Measurements from ENCODE around the gene ABCA13.

The ABCA13 gene

GRCh38 chr7:48263311-48263650 is 92.0 kb downstream of the ABCA13 start:
- Histone ChIP-seq H3K36me3 (ENCODE audit: control insufficient read depth, low read length) (no peaks in the 10 kb centered on the region), H3K79me2 (ENCODE audit: control insufficient read depth, low read length) (no peaks in the 10 kb centered on the region), H3K4me3 (ENCODE audit: low read length) (no peak overlapping the region), H3K9me2 (replicated peaks; ENCODE audit: control insufficient read depth, low read length) (no peaks in the 10 kb centered on the region), H3K27ac (ENCODE audit: low read depth, low read length) (no peak overlapping the region), H3K4me1 (ENCODE audit: control insufficient read depth, low read length) (no peaks in the 10 kb centered on the region), H3K27me3 (ENCODE audit: control insufficient read depth, low read length) (no peaks in the 10 kb centered on the region), H3K4me2 (ENCODE audit: low read length) (no peak overlapping the region), H3F3A (ENCODE audit: control insufficient read depth, insufficient read depth) (no peaks in the 10 kb centered on the region), H4K20me1 (ENCODE audit: control insufficient read depth, insufficient read depth, low read depth, low read length) (no peaks in the 10 kb centered on the region), H3K9me3 (ENCODE audit: control insufficient read depth, insufficient read depth, low read length) (no peaks in the 10 kb centered on the region)
- TF ChIP-seq CTCF (IDR thresholded peaks at IDR 0.05; ENCODE audit: low read depth, low read length, poor library complexity, severe bottlenecking): no peak
- no peak for TF ChIP-seq EZH2phosphoT487 (IDR thresholded peaks at IDR 0.05; ENCODE audit: borderline replicate concordance, low read length)

- H3K79me2 ChIP-seq (ENCODE audit: control insufficient read depth, low read length): no peaks in the 10 kb centered on the region
- H3K4me2 ChIP-seq (ENCODE audit: low read length): no peak overlapping the region
- no peaks in the 10 kb centered on the region for H3K27me3 ChIP-seq (ENCODE audit: control insufficient read depth, low read length)
- no peaks in the 10 kb centered on the region for H4K20me1 ChIP-seq (ENCODE audit: control insufficient read depth, insufficient read depth, low read depth, low read length)
- H3F3A ChIP-seq (ENCODE audit: control insufficient read depth, insufficient read depth): no peaks in the 10 kb centered on the region
- no peaks in the 10 kb centered on the region for H3K9me2 ChIP-seq (replicated peaks; ENCODE audit: control insufficient read depth, low read length)
- no peaks in the 10 kb centered on the region for H3K9me3 ChIP-seq (ENCODE audit: control insufficient read depth, insufficient read depth, low read length)
- no peak for TF ChIP-seq CTCF (IDR thresholded peaks at IDR 0.05; ENCODE audit: low read depth, low read length, poor library complexity, severe bottlenecking)
- TF ChIP-seq EZH2phosphoT487 (IDR thresholded peaks at IDR 0.05; ENCODE audit: borderline replicate concordance, low read length): no peak
- no peaks in the 10 kb centered on the region for H3K4me1 ChIP-seq (ENCODE audit: control insufficient read depth, low read length)
- no peaks in the 10 kb centered on the region for H3K36me3 ChIP-seq (ENCODE audit: control insufficient read depth, low read length)
- H3K4me3 ChIP-seq (ENCODE audit: low read length): no peak overlapping the region
- H3K27ac ChIP-seq (ENCODE audit: low read depth, low read length): no peak overlapping the region
Observed at GRCh38 chr7:48269066-48269465, 97.8 kb downstream of the ABCA13 start.

GRCh38 chr7:48274662-48275061 is 103.4 kb downstream of the ABCA13 start:
- H3K4me3 ChIP-seq (ENCODE audit: low read length): no peak overlapping the region
- H3F3A ChIP-seq (ENCODE audit: control insufficient read depth, insufficient read depth): no peaks in the 10 kb centered on the region
- no peaks in the 10 kb centered on the region for H3K36me3 ChIP-seq (ENCODE audit: control insufficient read depth, low read length)
- H3K4me1 ChIP-seq (ENCODE audit: control insufficient read depth, low read length): no peaks in the 10 kb centered on the region
- H3K27ac ChIP-seq (ENCODE audit: low read depth, low read length): no peak overlapping the region
- no peaks in the 10 kb centered on the region for H3K9me3 ChIP-seq (ENCODE audit: control insufficient read depth, insufficient read depth, low read length)
- no peaks in the 10 kb centered on the region for H3K79me2 ChIP-seq (ENCODE audit: control insufficient read depth, low read length)
- H3K27me3 ChIP-seq (ENCODE audit: control insufficient read depth, low read length): no peaks in the 10 kb centered on the region
- H3K4me2 ChIP-seq (ENCODE audit: low read length): no peak overlapping the region
- no peaks in the 10 kb centered on the region for H3K9me2 ChIP-seq (replicated peaks; ENCODE audit: control insufficient read depth, low read length)
- TF ChIP-seq CTCF (IDR thresholded peaks at IDR 0.05; ENCODE audit: low read depth, low read length, poor library complexity, severe bottlenecking): no peak
- TF ChIP-seq EZH2phosphoT487 (IDR thresholded peaks at IDR 0.05; ENCODE audit: borderline replicate concordance, low read length): no peak
- H4K20me1 ChIP-seq (ENCODE audit: control insufficient read depth, insufficient read depth, low read depth, low read length): no peaks in the 10 kb centered on the region

GRCh38 chr7:48279420-48279819 is 108.2 kb downstream of the ABCA13 start:
- no peak for TF ChIP-seq EZH2phosphoT487 (IDR thresholded peaks at IDR 0.05; ENCODE audit: borderline replicate concordance, low read length)
- no peak for TF ChIP-seq CTCF (IDR thresholded peaks at IDR 0.05; ENCODE audit: low read depth, low read length, poor library complexity, severe bottlenecking)
- Histone ChIP-seq H3K79me2 (ENCODE audit: control insufficient read depth, low read length) (no peaks in the 10 kb centered on the region), H3K36me3 (ENCODE audit: control insufficient read depth, low read length) (no peaks in the 10 kb centered on the region), H3K27me3 (ENCODE audit: control insufficient read depth, low read length) (0 out of 2 replicates have a peak, but pooled peaks cover 2% of the 10 kb centered on the region), H3F3A (ENCODE audit: control insufficient read depth, insufficient read depth) (no peaks in the 10 kb centered on the region), H3K4me1 (ENCODE audit: control insufficient read depth, low read length) (no peaks in the 10 kb centered on the region), H4K20me1 (ENCODE audit: control insufficient read depth, insufficient read depth, low read depth, low read length) (no peaks in the 10 kb centered on the region), H3K4me2 (ENCODE audit: low read length) (no peak overlapping the region), H3K4me3 (ENCODE audit: low read length) (no peak overlapping the region), H3K9me2 (replicated peaks; ENCODE audit: control insufficient read depth, low read length) (no peaks in the 10 kb centered on the region), H3K9me3 (ENCODE audit: control insufficient read depth, insufficient read depth, low read length) (no peaks in the 10 kb centered on the region), H3K27ac (ENCODE audit: low read depth, low read length) (no peak overlapping the region)

Measured in DOHH2 (cell line).